Liver (tissue), 3 donors: ENCODE data around the gene SFXN3.
A peak's percentile ranks its signal among the peaks of the same experiment; 100 is the strongest.

Experiments used
- CTCF ChIP-seq: fragments of 150-350 bp; IDR thresholded peaks from 2 replicates; pipeline ENCODE4 v1.5.1; 2017; ENCODE audit warnings: improper control_type of control experiment, low read depth, low read length; ENCODE audit not compliant: missing input control
- EGR1 ChIP-seq, 2 donors: IDR thresholded peaks; 2 replicates each; pipeline ENCODE4 v1.6.1; 2016 to 2018; ENCODE audit warnings: antibody characterized with exemption in 2 of 2, low read depth in 2 of 2
- FOXA1 ChIP-seq: IDR thresholded peaks from 2 replicates; pipeline ENCODE4 v1.6.1; 2016; ENCODE audit warnings: antibody characterized with exemption
- JUND ChIP-seq, 2 donors: IDR thresholded peaks; 2 replicates each; pipeline ENCODE4 v1.6.1; 2016; ENCODE audit warnings: antibody characterized with exemption in 2 of 2
- RAD21 ChIP-seq, 2 donors: IDR thresholded peaks; 2 replicates each; pipeline ENCODE4 v1.6.1; 2016; ENCODE audit warnings: antibody characterized with exemption in 2 of 2, mild to moderate bottlenecking in 2 of 2
- REST ChIP-seq: IDR thresholded peaks from 2 replicates; pipeline ENCODE4 v1.6.1; 2016; ENCODE audit warnings: antibody characterized with exemption, mild to moderate bottlenecking
- TAF1 ChIP-seq: conservative IDR thresholded peaks from 2 replicates; pipeline ENCODE4 v1.6.1; 2016; ENCODE audit warnings: antibody characterized with exemption, mild to moderate bottlenecking
- YY1 ChIP-seq: IDR thresholded peaks from 2 replicates; pipeline ENCODE4 v1.6.1; 2016; ENCODE audit warnings: antibody characterized with exemption, mild to moderate bottlenecking
- donor health status: healthy.
- donor health status: healthy.

- TF ChIP-seq EGR1 (IDR thresholded peaks at IDR 0.05; ENCODE audit: low read depth in 2 of 2) (no peak), TAF1 (no peak), CTCF (peak; percentile 29), REST (no peak), JUND (IDR thresholded peaks at IDR 0.05) (no peak), RAD21 (IDR thresholded peaks at IDR 0.05) (peak in 1 of 2 donors; percentile 26), FOXA1 (no peak), YY1 (no peak)
Observed at GRCh38 chr10:101062232-101063049, 31.4 kb downstream of the SFXN3 start.
